D721Med (cell line): ENCODE measurements around the gene GSS.

Source experiments
- DNase-seq: peaks from one replicate; pipeline ENCODE4 v3.0.0; 2011; ENCODE audit warnings: low spot score; ENCODE audit not compliant: insufficient read length
- FAIRE-seq: peaks from 2 replicates; lab custom pipeline; 2011; peaks lifted over from hg19 to GRCh38; lab: Jason Lieb, UNC
- TF ChIP-seq, protein P1 (sequence below): IDR thresholded peaks from 2 replicates; pipeline ENCODE4 v1.5.1; 2012; ENCODE audit warnings: mild to moderate bottlenecking, control low read depth; ENCODE audit not compliant: insufficient read depth; ENCODE audit errors: missing control alignments

Gene GSS

DNA sequence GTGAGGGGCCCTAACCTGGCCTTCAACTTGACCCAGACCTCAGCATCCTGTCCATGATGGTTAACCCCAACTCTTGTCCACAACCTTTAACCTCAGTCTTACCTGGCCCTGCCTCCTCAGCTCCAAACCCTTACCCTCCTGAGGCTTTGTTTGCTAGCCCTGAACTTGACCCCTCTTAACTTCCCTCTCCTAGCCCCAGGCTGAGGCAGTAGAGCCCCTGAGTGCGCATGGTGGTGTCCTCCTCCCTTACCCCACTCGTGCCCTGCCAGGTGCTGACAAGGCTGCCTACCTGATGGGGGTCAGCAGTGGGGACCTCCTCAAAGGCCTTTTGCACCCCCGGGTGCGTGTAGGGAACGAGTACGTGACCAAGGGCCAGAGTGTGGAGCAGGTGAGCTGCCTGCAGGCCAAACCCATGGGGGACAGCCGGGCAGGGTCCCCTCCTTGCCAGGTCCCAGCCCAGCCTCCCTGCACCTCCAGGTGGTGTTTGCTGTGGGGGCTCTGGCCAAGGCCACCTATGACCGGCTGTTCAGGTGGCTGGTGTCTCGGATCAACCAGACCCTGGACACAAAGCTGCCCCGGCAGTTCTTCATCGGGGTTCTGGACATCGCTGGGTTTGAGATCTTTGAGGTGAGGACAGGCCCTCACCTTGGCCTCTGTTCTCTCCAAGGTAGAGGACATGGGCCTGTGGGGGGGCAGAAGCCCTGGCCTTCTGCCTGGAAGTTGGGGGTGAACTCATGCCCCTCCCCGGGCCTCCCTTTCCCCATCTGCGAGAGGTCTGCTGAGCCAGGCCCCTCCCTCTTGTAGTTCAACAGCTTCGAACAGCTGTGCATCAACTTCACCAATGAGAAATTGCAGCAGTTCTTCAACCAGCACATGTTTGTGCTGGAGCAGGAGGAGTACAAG is 31.9 kb upstream of the GSS start:
- TF ChIP-seq, protein P1, sequence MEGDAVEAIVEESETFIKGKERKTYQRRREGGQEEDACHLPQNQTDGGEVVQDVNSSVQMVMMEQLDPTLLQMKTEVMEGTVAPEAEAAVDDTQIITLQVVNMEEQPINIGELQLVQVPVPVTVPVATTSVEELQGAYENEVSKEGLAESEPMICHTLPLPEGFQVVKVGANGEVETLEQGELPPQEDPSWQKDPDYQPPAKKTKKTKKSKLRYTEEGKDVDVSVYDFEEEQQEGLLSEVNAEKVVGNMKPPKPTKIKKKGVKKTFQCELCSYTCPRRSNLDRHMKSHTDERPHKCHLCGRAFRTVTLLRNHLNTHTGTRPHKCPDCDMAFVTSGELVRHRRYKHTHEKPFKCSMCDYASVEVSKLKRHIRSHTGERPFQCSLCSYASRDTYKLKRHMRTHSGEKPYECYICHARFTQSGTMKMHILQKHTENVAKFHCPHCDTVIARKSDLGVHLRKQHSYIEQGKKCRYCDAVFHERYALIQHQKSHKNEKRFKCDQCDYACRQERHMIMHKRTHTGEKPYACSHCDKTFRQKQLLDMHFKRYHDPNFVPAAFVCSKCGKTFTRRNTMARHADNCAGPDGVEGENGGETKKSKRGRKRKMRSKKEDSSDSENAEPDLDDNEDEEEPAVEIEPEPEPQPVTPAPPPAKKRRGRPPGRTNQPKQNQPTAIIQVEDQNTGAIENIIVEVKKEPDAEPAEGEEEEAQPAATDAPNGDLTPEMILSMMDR = no peak
- FAIRE-seq (no peak), DNase-seq (no peak)

DNA sequence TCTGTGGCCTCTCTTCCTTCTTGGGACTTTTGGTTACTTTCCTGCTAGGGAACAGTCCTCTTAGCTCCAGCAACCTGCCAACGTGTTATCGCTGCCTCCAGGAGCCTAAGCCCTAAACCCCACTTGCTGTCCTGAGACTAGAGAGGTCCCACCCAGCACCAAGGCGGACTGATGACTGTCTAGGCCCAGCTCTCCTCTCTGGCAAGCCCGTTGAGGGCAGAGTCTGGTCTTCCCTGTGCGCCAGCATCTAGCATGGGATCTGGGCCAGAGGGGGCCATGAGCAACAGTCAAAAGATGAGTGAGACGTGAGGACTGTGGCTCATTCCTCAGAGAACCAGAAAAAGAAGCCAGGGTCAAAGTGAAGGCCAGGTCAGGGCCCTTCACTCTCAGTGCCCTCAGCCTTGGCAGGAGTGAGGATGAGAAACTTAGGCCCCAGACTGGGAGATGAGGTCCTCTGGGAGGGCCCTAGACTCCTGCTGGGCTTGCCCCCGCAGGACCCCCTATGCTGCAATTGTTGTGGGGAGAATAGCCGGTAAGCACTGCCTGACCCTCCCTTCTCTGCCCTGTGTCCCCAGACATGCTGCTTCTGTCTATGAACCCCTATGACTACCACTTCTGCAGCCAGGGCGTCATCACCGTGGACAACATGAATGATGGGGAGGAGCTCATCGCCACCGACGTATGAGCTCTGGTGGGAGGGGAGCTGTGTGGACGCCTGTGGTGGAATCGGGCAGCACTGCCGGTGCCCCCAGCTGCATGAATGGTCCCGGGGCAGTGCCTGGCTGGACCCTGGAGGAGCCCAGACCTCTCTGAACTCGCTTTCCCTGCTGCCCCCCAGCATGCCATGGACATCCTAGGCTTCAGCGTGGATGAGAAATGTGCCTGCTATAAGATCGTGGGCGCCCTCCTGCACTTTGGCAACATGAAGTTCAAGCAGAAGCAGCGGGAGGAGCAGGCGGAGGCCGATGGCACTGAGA is 31.0 kb upstream of the GSS start:
- TF ChIP-seq, protein P1 = no peak
- DNase-seq = no peak
- no peak for FAIRE-seq

DNA sequence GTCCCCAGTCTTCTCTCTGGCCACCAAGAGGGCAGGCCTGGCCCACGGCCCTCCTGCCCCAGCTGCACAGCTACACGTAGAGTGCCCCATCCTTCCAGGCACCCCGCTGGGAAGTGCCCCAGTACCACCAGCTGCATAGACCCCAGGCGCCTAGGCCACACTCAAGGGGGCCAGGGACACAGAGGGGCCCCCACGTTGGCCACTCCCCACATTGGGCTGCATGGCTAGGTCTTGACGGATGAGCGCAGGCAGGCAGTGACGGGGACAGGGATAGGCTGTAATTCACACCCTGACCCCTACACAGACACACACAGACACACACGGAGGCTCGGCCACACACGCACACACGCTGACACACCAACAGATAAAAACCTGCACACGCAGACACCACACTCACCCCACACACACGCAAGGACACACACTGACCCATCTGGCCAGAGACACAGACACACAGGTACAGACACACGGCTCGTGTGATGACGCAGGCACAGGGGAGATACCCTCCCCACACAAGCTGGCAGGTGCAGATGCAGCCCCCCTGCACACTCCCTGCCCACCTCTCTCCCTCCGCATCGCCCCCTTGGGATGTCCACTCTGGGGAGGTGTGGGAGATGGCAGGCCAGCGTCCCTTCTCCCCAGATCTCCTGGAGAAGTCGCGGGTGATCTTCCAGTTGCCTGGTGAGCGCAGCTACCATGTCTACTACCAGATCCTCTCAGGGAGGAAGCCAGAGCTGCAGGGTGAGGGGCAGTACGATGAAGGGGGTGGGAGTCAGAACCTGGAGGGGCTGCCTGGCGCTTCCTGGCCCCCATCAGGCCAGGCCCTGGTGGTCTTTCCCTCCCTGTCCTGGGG is 30.1 kb upstream of the GSS start:
- DNase-seq (no peak), FAIRE-seq (no peak)
- TF ChIP-seq, protein P1 = no peak

DNA sequence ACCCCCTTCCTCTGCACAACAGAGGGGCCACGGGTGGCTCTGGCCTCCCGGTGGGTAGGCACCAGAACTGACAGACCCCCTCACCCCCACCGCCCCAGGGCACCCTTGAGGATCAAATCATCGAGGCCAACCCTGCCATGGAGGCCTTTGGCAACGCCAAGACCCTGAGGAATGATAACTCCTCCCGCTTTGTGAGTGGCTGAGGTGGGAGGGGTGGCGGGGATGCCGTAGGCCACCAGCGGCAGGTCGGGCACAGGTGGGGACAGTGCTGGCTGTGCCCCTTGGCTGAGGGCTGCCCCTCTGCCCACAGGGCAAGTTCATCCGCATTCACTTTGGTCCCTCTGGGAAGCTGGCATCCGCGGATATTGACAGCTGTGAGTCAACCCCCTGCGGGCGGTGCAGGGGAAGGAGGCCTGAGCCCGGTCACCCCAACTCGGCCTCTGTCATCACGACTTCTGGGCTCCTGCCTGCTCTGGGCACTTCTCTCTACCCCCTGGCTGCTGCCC is 29.2 kb upstream of the GSS start:
- TF ChIP-seq, protein P1 = no peak
- DNase-seq (no peak), FAIRE-seq (no peak)

DNA sequence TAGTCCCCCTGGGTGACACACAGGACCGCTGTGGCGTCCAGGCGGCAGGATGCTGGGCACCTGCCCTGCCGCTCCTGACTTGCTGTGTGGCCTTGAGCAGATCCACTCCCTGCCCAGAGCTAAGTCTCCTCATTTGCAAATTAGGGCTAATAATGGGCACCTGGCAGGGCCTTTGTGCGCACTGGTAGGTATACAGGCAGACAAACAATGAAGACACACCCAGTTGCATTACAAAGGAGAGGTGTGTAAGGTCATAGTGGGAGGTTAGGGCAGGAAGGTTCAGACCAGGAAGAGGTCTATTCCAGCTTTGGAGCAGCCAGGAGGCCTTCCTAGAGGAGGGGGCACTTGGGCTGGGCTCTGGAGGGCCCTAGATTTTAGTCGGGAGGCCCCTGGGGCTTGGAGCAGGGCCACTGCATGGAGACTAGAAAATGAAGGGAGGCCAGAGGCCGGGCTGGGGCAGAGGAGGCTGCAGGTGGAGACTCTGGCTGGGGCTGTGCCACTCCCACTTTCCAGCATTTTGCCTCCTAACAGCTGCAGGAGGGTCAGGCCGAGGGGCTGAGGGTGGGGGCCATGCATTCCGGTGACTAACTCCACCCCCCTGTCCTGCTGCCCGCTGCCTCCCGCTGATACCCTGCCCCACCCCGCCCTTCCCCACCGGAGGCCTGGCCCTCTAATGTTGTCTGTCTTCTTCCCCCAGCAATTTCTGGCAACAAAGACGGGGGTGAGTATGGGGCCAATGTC is 28.6 kb upstream of the GSS start:
- TF ChIP-seq, protein P1 = no peak
- DNase-seq (no peak), FAIRE-seq (no peak)
